ENCODE measurements around the gene PRKAR1B. TPM values are rescaled to one million over a fixed set of nuclear protein-coding genes. Genes with fewer than 3 reads are reported as not detected.

PRKAR1B gene
- total and polyA plus RNA-seq, 10 of the 15 experiments (the other 5 are each of a cell fraction or from before 2014, with no cell fraction given), result 1.4 to 45.6 (median 19.3) TPM

GRCh38 chr7:730501-731439, 3.7 kb upstream of the PRKAR1B start:
- RAD21 ChIA-PET (ENCODE audit: unreplicated experiment), result no interaction called here
- peaks cover 18% of the 10 kb centered on the region for H3K9me3 ChIP-seq (replicated peaks; ENCODE audit: control insufficient read depth, insufficient read depth, low read length)
- intact Hi-C loops (cut with micrococcal nuclease; ENCODE audit: unreplicated experiment), result no loop called here
- H3K27me3 ChIP-seq (replicated peaks in 1 of 2; ENCODE audit: control insufficient read depth in 2 of 2, insufficient read depth in 2 of 2, low read length in 1 of 2), result no peaks in the 10 kb centered on the region
- FAIRE-seq (no peak), ATAC-seq (no peak), DNase-seq (ENCODE audit: low read depth, low spot score) (no peak)
- peaks cover 30% of the 10 kb centered on the region for H3K79me2 ChIP-seq (ENCODE audit: control insufficient read depth, insufficient read depth, low read length)
- POLR2A ChIA-PET, result no interaction called here
- no TSS peak for BruUV-seq (replicated peaks)
- no peak overlapping the region for H3K4me3 ChIP-seq
- H3K9ac ChIP-seq (ENCODE audit: control insufficient read depth, insufficient read depth, low read length), result no peak overlapping the region
- H3K4me2 ChIP-seq (ENCODE audit: control insufficient read depth, insufficient read depth), result peak overlapping the region; percentile 48; the same call in 1 of the 2 replicates
- H3K4me1 ChIP-seq (ENCODE audit: control insufficient read depth, insufficient read depth, low read length), result peaks cover 7% of the 10 kb centered on the region
- no peak overlapping the region for H3K27ac ChIP-seq (ENCODE audit: control insufficient read depth, insufficient read depth)
- H3K36me3 ChIP-seq (ENCODE audit: control insufficient read depth in 2 of 2, insufficient read depth in 2 of 2, low read length in 1 of 2), result peaks cover 0 to 7% of the 10 kb centered on the region in 2 experiments; a peak in 2 of 4 replicates
- no peak overlapping the region for H2AFZ ChIP-seq (ENCODE audit: control insufficient read depth, low read depth, low read length)
- WGBS (ENCODE audit: insufficient coverage, insufficient replicate concordance, low lambda C conversion rate, missing lambda C conversion rate), result 83% methylated on average over 23 of the region's 23 CpGs
- TF ChIP-seq ZZZ3 (IDR thresholded peaks at IDR 0.05; ENCODE audit: control insufficient read depth, insufficient read length, low read depth) (no peak), SUZ12 (IDR thresholded peaks at IDR 0.05; ENCODE audit: unreplicated experiment) (no peak), CTCF (IDR thresholded peaks at IDR 0.05 in 2 of 3, conservative IDR thresholded peaks at IDR 0.05 in 1 of 3; ENCODE audit: control insufficient read depth in 2 of 3, extremely low read depth in 1 of 3, insufficient read depth in 1 of 3, low read depth in 3 of 3, low read length in 3 of 3) (no peak), CHD1 (IDR thresholded peaks at IDR 0.05; ENCODE audit: low read depth, low read length) (no peak), NR2F1 (conservative IDR thresholded peaks at IDR 0.05) (no peak), ELK1 (IDR thresholded peaks at IDR 0.05; ENCODE audit: low read depth, low read length) (no peak), RUNX3 (IDR thresholded peaks at IDR 0.05; ENCODE audit: low read length) (no peak), IRF3 (IDR thresholded peaks at IDR 0.05) (no peak)
- in situ Hi-C loops (cut with MboI), result no loop called here
- SMC1A ChIA-PET (ENCODE audit: uncharacterized antibody, unreplicated experiment), result no interaction called here
- CTCF ChIA-PET, result interaction anchor here (0.7 to 1.0 kb wide), 3 partner anchors 9 to 211 kb away, joined by 3 read pairs; partner anchors contain the start of gene PDGFA
- H4K20me1 ChIP-seq (ENCODE audit: control insufficient read depth, insufficient read depth), result no peaks in the 10 kb centered on the region

Data from GM12878 (cell line).